Parathyroid adenoma (tissue), 2 donors: ENCODE results near the gene ZNF337.
"Not testable (repeated sequence)": the region's sequence is repeated elsewhere in the genome, so short reads cannot be mapped to it uniquely, and the experiment has no call there.

Source experiments
- H2AFZ ChIP-seq: fragments of 300-600 bp; sonication (generic); one replicate; pipeline ENCODE4 v1.7.0; 2017; ENCODE audit warnings: antibody characterized with exemption, mild to moderate bottlenecking
- H3K27ac ChIP-seq: fragments of 300-600 bp; sonication (generic); one replicate; pipeline ENCODE4 v1.7.0; 2017
- H3K27me3 ChIP-seq: fragments of 300-600 bp; sonication (generic); one replicate; pipeline ENCODE4 v1.7.0; 2017; ENCODE audit warnings: low read length; ENCODE audit not compliant: control insufficient read depth, insufficient read depth
- H3K36me3 ChIP-seq: fragments of 300-600 bp; sonication (generic); one replicate; pipeline ENCODE4 v1.7.0; 2017; ENCODE audit warnings: low read length; ENCODE audit not compliant: control insufficient read depth, insufficient read depth
- H3K4me1 ChIP-seq: fragments of 300-600 bp; sonication (generic); one replicate; pipeline ENCODE4 v1.7.0; 2017; ENCODE audit warnings: control low read depth
- H3K4me2 ChIP-seq: fragments of 300-600 bp; sonication (generic); one replicate; pipeline ENCODE4 v1.7.0; 2017; ENCODE audit warnings: low read length
- H3K4me3 ChIP-seq: fragments of 300-600 bp; sonication (generic); one replicate; pipeline ENCODE4 v1.7.0; 2017; ENCODE audit warnings: low read depth, low read length
- H3K79me2 ChIP-seq: fragments of 300-600 bp; sonication (generic); one replicate; pipeline ENCODE4 v1.7.0; 2017; ENCODE audit warnings: control low read depth
- H3K9ac ChIP-seq: fragments of 300-600 bp; sonication (generic); one replicate; pipeline ENCODE4 v1.7.0; 2017; ENCODE audit warnings: mild to moderate bottlenecking
- H3K9me3 ChIP-seq: fragments of 300-600 bp; sonication (generic); one replicate; pipeline ENCODE4 v1.7.0; 2017; ENCODE audit warnings: low read length; ENCODE audit not compliant: control insufficient read depth
- CTCF ChIP-seq: fragments of 300-600 bp; sonication (generic); IDR thresholded peaks from one replicate; pipeline ENCODE4 v1.7.0; 2017; ENCODE audit warnings: antibody characterized with exemption, mild to moderate bottlenecking
- donor health status: primary hyperparathyroidism.

Gene ZNF337

GRCh38 chr20:25672659-25673235, 23.9 kb downstream of the ZNF337 start:
- Histone ChIP-seq H3K4me1 (peaks cover 2% of the 10 kb centered on the region), H2AFZ (no peak overlapping the region), H3K4me2 (no peak overlapping the region), H3K9ac (no peak overlapping the region), H3K36me3 (no peaks in the 10 kb centered on the region), H3K27ac (no peak overlapping the region), H3K9me3 (no peaks in the 10 kb centered on the region), H3K27me3 (no peaks in the 10 kb centered on the region), H3K4me3 (no peak overlapping the region), H3K79me2 (no peaks in the 10 kb centered on the region)
- no peak for TF ChIP-seq CTCF

GRCh38 chr20:25669826-25670422, 26.7 kb downstream of the ZNF337 start:
- H3K9ac ChIP-seq = no peak overlapping the region
- H3K4me3 ChIP-seq = no peak overlapping the region
- H3K4me2 ChIP-seq = no peak overlapping the region
- H3K4me1 ChIP-seq = no peaks in the 10 kb centered on the region
- H3K36me3 ChIP-seq = no peaks in the 10 kb centered on the region
- no peaks in the 10 kb centered on the region for H3K79me2 ChIP-seq
- no peak overlapping the region for H2AFZ ChIP-seq
- no peak overlapping the region for H3K27ac ChIP-seq
- TF ChIP-seq CTCF = no peak
- H3K9me3 ChIP-seq = no peaks in the 10 kb centered on the region
- no peaks in the 10 kb centered on the region for H3K27me3 ChIP-seq

- Histone ChIP-seq H3K9ac (no peak overlapping the region), H3K9me3 (no peaks in the 10 kb centered on the region), H3K4me1 (no peaks in the 10 kb centered on the region), H3K27me3 (no peaks in the 10 kb centered on the region), H3K36me3 (no peaks in the 10 kb centered on the region), H3K4me3 (no peak overlapping the region), H3K27ac (no peak overlapping the region), H3K4me2 (no peak overlapping the region), H3K79me2 (no peaks in the 10 kb centered on the region), H2AFZ (no peak overlapping the region)
- no peak for TF ChIP-seq CTCF
Measured at GRCh38 chr20:25668446-25668845, 28.2 kb downstream of the ZNF337 start.

- no peak for TF ChIP-seq CTCF
- H3K79me2 ChIP-seq = no peaks in the 10 kb centered on the region
- H3K4me3 ChIP-seq = no peak overlapping the region
- H3K36me3 ChIP-seq = no peaks in the 10 kb centered on the region
- H3K27me3 ChIP-seq = no peaks in the 10 kb centered on the region
- no peak overlapping the region for H3K27ac ChIP-seq
- H3K9me3 ChIP-seq = no peaks in the 10 kb centered on the region
- H3K9ac ChIP-seq = no peak overlapping the region
- H3K4me2 ChIP-seq = no peak overlapping the region
- H2AFZ ChIP-seq = no peak overlapping the region
- H3K4me1 ChIP-seq = no peaks in the 10 kb centered on the region
Measured at GRCh38 chr20:25659999-25660398, 36.7 kb downstream of the ZNF337 start.

GRCh38 chr20:25654487-25654886, 42.2 kb downstream of the ZNF337 start:
- H2AFZ ChIP-seq = no peak overlapping the region
- H3K27ac ChIP-seq = no peak overlapping the region
- no peaks in the 10 kb centered on the region for H3K27me3 ChIP-seq
- H3K4me3 ChIP-seq = no peak overlapping the region
- H3K36me3 ChIP-seq = no peaks in the 10 kb centered on the region
- H3K4me2 ChIP-seq = no peak overlapping the region
- no peaks in the 10 kb centered on the region for H3K4me1 ChIP-seq
- no peak for TF ChIP-seq CTCF
- no peak overlapping the region for H3K9ac ChIP-seq
- no peaks in the 10 kb centered on the region for H3K9me3 ChIP-seq
- no peaks in the 10 kb centered on the region for H3K79me2 ChIP-seq

- H3K27me3 ChIP-seq, H3K36me3 ChIP-seq, H3K4me2 ChIP-seq, H3K9ac ChIP-seq, H3K9me3 ChIP-seq, H3K4me1 ChIP-seq, H3K79me2 ChIP-seq, H3K27ac ChIP-seq, H2AFZ ChIP-seq, H3K4me3 ChIP-seq: not testable (repeated sequence)
Measured at GRCh38 chr20:25652866-25653265, 43.8 kb downstream of the ZNF337 start.
